BE2C (cell line): ENCODE results near the gene PTPRU.

Experiments
- DNase-seq: peaks from one replicate; pipeline ENCODE4 v3.0.0-alpha.2; 2020
- H3K27me3 ChIP-seq: fragments of 250-450 bp; sonication (Bioruptor Pico); 2 replicates; pipeline ENCODE4 v1.5.1; 2020; ENCODE audit warnings: mild to moderate bottlenecking
- H3K36me3 ChIP-seq: fragments of 250-450 bp; sonication (Bioruptor Pico); 2 replicates; pipeline ENCODE4 v1.5.1; 2020; ENCODE audit warnings: mild to moderate bottlenecking
- H3K4me1 ChIP-seq: fragments of 250-450 bp; sonication (Bioruptor Pico); 2 replicates; pipeline ENCODE4 v1.5.1; 2020
- H3K4me3 ChIP-seq: 2 replicates; pipeline ENCODE4 v1.5.1; 2011; ENCODE audit warnings: low read depth, low read length
- H3K9me3 ChIP-seq: fragments of 250-450 bp; sonication (Bioruptor Pico); 2 replicates; pipeline ENCODE4 v1.5.1; 2020
- TF ChIP-seq, protein P1 (sequence below): IDR thresholded peaks from 2 replicates; pipeline ENCODE4 v1.5.1; 2012; ENCODE audit warnings: mild to moderate bottlenecking, low read depth, low read length

The PTPRU gene

GRCh38 chr1:29238620-29239002 is 2.3 kb downstream of the PTPRU start:
- Histone ChIP-seq H3K27me3 (no peaks in the 10 kb centered on the region), H3K9me3 (no peaks in the 10 kb centered on the region), H3K4me1 (peaks cover 3% of the 10 kb centered on the region; the same call in 1 of the 2 replicates), H3K4me3 (peak overlapping the region; percentile 65), H3K36me3 (no peaks in the 10 kb centered on the region)
- no peak for DNase-seq
- TF ChIP-seq, protein P1, sequence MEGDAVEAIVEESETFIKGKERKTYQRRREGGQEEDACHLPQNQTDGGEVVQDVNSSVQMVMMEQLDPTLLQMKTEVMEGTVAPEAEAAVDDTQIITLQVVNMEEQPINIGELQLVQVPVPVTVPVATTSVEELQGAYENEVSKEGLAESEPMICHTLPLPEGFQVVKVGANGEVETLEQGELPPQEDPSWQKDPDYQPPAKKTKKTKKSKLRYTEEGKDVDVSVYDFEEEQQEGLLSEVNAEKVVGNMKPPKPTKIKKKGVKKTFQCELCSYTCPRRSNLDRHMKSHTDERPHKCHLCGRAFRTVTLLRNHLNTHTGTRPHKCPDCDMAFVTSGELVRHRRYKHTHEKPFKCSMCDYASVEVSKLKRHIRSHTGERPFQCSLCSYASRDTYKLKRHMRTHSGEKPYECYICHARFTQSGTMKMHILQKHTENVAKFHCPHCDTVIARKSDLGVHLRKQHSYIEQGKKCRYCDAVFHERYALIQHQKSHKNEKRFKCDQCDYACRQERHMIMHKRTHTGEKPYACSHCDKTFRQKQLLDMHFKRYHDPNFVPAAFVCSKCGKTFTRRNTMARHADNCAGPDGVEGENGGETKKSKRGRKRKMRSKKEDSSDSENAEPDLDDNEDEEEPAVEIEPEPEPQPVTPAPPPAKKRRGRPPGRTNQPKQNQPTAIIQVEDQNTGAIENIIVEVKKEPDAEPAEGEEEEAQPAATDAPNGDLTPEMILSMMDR = no peak

- Histone ChIP-seq H3K36me3 (no peaks in the 10 kb centered on the region), H3K4me3 (peak overlapping the region; percentile 65), H3K9me3 (no peaks in the 10 kb centered on the region), H3K4me1 (peaks cover 3% of the 10 kb centered on the region; the same call in 1 of the 2 replicates), H3K27me3 (no peaks in the 10 kb centered on the region)
- TF ChIP-seq, protein P1 = no peak
- no peak for DNase-seq
These were observed 2.8 kb downstream of the PTPRU start for GRCh38 chr1:29239142-29239541.

- DNase-seq = peak; percentile 15
- no peaks in the 10 kb centered on the region for H3K36me3 ChIP-seq
- H3K9me3 ChIP-seq = no peaks in the 10 kb centered on the region
- TF ChIP-seq, protein P1 = peak; percentile 19; the same call in 1 of the 2 replicates
- H3K4me3 ChIP-seq = no peak overlapping the region
- no peaks in the 10 kb centered on the region for H3K27me3 ChIP-seq
- H3K4me1 ChIP-seq = peaks cover 3% of the 10 kb centered on the region; the same call in 1 of the 2 replicates
These were observed 4.1 kb downstream of the PTPRU start for GRCh38 chr1:29240400-29240837.

GRCh38 chr1:29240986-29241385 is 4.7 kb downstream of the PTPRU start:
- Histone ChIP-seq H3K4me1 (peaks cover 3% of the 10 kb centered on the region; the same call in 1 of the 2 replicates), H3K36me3 (no peaks in the 10 kb centered on the region), H3K9me3 (no peaks in the 10 kb centered on the region), H3K4me3 (no peak overlapping the region), H3K27me3 (no peaks in the 10 kb centered on the region)
- TF ChIP-seq, protein P1 = no peak
- no peak for DNase-seq

DNA sequence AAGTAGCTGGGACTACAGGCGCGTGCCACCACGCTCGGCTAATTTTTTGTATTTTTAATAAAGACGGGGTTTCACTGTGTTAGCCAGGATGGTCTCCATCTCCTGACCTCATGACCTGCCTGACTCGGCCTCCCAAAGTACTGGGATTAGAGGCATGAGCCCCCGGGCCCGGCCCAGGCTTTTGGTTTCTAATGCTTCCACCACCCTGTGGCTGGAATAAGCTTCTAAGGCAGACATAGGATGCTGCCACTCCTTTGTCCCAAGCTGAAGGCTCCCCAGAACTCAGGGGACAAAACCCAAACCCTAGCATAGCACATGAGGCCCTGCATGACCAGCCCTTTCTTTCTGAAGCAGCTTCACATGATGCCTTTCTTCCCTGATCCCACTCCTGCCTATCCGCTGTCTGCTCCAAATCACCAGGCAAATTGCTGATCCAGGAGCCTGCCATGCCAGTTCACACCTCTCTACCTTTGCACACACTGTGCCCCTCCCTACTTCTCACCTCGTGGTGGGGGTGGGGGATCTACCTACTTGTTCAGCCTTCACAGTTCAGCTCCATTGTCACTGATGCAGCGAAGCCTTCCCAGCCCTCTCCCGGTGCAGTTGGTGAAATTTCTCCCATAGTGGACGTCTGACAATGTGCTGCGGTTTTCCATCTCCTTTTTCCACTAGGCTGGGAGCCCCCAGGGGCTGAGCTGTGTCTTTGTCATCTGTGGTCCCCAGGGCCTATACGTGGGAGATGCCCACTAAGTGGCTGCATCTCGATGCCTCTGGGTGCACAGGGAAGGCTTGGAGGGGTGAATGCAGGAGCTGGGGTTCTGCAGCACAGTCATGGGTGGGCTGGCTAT is 6.9 kb downstream of the PTPRU start:
- no peaks in the 10 kb centered on the region for H3K27me3 ChIP-seq
- no peak for DNase-seq
- H3K4me3 ChIP-seq = no peak overlapping the region
- TF ChIP-seq, protein P1 = no peak
- H3K36me3 ChIP-seq = no peaks in the 10 kb centered on the region
- H3K4me1 ChIP-seq = peaks cover 3% of the 10 kb centered on the region; the same call in 1 of the 2 replicates
- H3K9me3 ChIP-seq = no peaks in the 10 kb centered on the region

DNA sequence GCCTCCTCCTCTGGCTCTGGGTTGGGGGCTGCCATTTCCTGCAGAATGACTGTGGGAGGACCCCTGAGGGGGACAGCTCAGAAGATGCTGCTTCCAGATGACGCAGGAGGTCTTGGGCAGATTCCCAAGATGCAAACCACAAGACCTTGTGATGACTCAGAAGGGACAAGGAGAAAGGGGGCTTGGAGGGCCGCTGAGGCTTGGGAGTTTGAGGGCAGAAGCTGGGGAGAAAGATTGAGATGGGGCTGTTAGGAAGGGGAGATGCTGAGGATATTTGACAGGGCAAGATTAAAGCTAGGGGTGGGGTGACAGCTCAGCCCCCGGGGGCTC is 7.5 kb downstream of the PTPRU start:
- no peaks in the 10 kb centered on the region for H3K9me3 ChIP-seq
- no peak overlapping the region for H3K4me3 ChIP-seq
- TF ChIP-seq, protein P1 = no peak
- no peak for DNase-seq
- H3K4me1 ChIP-seq = peaks cover under 1% of the 10 kb centered on the region; the same call in 1 of the 2 replicates
- H3K27me3 ChIP-seq = no peaks in the 10 kb centered on the region
- no peaks in the 10 kb centered on the region for H3K36me3 ChIP-seq
